Stimulated activated memory B cell treated with anti-CD40 and anti-IgM and Interleukin-4, amounts not matched to agents 10 μg/mL and 1 μg/mL and 100 μg/mL, for 72 hours (primary cell): ENCODE results near the gene SLC38A7.
A peak's percentile ranks its signal among the peaks of the same experiment; 100 is the strongest.

Source experiments
- ATAC-seq: fragments of 150-1000 bp; cut with Tn5 transposase; 2 replicates; pipeline ENCODE4 v1.10.0; 2021
- H3K27ac Mint-ChIP-seq: one replicate; pipeline ENCODE4 v1.8.0; 2022; ENCODE audit warnings: mild to moderate bottlenecking, mixed read lengths
- H3K27me3 Mint-ChIP-seq: one replicate; pipeline ENCODE4 v1.8.0; 2022; ENCODE audit warnings: mixed read lengths
- H3K36me3 Mint-ChIP-seq: one replicate; pipeline ENCODE4 v1.8.0; 2022; ENCODE audit warnings: mixed read lengths
- H3K4me1 Mint-ChIP-seq: one replicate; pipeline ENCODE4 v1.8.0; 2022; ENCODE audit warnings: mixed read lengths
- H3K4me3 Mint-ChIP-seq: one replicate; pipeline ENCODE4 v1.8.0; 2022; ENCODE audit warnings: mild to moderate bottlenecking, moderate library complexity, mixed read lengths
- H3K9me3 Mint-ChIP-seq: one replicate; pipeline ENCODE4 v1.8.0; 2022; ENCODE audit warnings: mixed read lengths

Gene SLC38A7

DNA sequence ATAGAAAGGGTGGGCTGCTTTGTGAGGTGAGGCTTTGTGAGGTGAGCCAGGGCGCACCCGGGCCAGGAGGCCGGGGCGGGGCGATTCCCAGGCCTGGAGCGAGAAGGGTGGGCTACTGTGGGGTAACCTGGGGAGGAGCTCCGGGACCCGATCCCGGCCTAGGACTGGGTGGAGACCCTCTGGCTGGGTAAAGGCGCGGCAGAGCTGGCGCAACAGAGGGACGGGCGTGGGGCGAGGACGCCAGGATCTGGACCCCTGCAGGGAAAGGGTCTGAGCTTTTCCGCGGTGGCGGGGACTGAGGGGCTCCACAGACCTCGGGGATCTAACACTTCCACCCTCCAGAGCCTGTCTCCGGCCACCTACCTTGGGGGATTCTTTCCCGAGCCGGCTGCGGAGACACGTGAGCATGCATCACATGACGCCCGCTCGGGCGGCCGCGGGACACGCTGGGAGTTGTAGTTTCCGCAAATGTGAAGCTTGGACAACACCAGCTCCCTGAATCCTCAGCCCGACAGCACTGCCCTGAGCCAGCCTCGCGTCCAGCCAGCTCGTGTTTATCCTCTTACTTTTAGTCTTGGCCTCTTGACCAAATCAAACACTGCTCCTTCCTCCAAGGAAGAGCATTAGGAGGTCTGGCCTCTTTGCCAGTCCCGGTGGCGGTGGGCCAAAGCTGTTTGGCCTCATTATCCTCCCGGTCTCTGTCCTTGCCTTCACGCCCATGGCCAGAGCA lies at the start of gene SLC38A7:
SLC38A7 (minus strand) TSS at position 417 of the 730 bp plus-strand sequence. CDS start 4,644 bp downstream, outside the sequence.
- H3K27ac Mint-ChIP-seq: peak within 1 kb of the TSS; percentile 88
- peaks cover 10% of the 10 kb centered on the region for H3K36me3 Mint-ChIP-seq
- H3K9me3 Mint-ChIP-seq: no peaks in the 10 kb centered on the region
- ATAC-seq: peak; percentile 93
- H3K4me1 Mint-ChIP-seq: peaks cover 27% of the 10 kb centered on the region
- H3K4me3 Mint-ChIP-seq: peak within 1 kb of the TSS; percentile 92
- no peaks in the 10 kb centered on the region for H3K27me3 Mint-ChIP-seq

DNA sequence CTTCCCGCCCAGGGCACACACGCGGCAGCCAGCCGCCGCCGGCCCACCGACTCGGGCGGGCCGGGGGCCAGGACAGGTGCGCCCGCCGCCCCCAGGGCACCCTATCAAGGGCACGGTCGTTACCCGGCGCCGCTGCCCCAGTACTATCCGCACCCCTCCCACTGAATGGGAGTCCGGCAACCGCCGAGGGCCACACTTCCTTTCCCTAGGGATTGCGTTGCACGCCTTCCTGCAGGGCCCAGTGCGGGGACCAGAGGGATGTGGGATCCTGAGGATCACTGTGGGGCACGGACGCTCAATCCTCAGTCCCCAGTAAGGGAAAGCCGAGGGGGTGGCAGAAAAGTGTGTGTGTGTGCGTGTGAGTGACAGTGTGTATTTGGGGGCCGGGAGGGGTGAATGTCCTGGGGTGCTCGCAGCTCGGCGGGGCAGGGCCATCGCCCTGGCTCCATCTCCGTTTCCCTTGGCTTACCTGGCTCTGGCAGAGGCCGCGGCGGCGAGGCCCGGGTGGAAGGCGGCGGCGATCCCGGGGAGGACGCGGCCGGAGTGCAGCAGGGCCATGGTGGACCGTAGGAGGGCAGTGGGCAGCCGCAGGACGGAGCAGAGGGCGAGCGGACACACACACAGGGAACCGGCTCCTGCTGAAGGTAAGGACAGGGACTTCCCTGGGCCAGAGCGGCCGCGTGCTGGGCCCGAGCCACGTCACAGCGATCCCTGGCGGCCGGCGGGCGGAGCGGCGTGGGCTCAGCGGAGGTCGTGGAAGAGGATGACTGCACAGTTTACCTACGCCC lies 49.3 kb upstream of the SLC38A7 start, which contains the start of gene GOT2:
GOT2 (minus strand) TSS at position 646 of the 788 bp plus-strand sequence; CDS start at position 558, 88 bp downstream.
- Mint-ChIP-seq H3K27ac (peak within 1 kb of the TSS; percentile 94), H3K4me3 (peak within 1 kb of the TSS; percentile 96), H3K27me3 (no peaks in the 10 kb centered on the region), H3K4me1 (peaks cover 30% of the 10 kb centered on the region), H3K36me3 (no peaks in the 10 kb centered on the region), H3K9me3 (no peaks in the 10 kb centered on the region)
- peak; percentile 97 for ATAC-seq

DNA sequence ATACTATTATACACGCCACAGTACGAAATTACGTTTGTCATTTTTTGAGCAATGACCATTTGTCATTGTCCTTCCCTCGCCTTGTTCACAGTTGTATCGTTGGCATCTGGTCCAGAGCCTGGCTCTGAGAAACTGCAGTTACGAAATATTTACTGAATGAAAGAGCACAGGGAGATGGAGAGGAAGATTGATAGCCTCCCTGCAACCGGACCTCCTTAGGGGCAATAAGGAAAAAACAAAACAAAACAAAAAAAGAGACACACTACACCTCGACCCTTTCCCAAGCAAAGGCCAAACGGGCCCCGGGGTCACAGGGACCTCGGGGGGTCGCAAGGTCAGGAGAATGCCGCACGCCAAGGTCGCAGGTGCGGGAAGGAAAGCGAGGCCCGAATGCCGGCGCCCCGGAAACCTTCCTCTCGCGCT lies 48.7 kb upstream of the SLC38A7 start:
- no peaks in the 10 kb centered on the region for H3K9me3 Mint-ChIP-seq
- H3K4me3 Mint-ChIP-seq: peak overlapping the region; percentile 96
- peak overlapping the region; percentile 94 for H3K27ac Mint-ChIP-seq
- peaks cover 30% of the 10 kb centered on the region for H3K4me1 Mint-ChIP-seq
- no peaks in the 10 kb centered on the region for H3K27me3 Mint-ChIP-seq
- ATAC-seq: no peak
- no peaks in the 10 kb centered on the region for H3K36me3 Mint-ChIP-seq

DNA sequence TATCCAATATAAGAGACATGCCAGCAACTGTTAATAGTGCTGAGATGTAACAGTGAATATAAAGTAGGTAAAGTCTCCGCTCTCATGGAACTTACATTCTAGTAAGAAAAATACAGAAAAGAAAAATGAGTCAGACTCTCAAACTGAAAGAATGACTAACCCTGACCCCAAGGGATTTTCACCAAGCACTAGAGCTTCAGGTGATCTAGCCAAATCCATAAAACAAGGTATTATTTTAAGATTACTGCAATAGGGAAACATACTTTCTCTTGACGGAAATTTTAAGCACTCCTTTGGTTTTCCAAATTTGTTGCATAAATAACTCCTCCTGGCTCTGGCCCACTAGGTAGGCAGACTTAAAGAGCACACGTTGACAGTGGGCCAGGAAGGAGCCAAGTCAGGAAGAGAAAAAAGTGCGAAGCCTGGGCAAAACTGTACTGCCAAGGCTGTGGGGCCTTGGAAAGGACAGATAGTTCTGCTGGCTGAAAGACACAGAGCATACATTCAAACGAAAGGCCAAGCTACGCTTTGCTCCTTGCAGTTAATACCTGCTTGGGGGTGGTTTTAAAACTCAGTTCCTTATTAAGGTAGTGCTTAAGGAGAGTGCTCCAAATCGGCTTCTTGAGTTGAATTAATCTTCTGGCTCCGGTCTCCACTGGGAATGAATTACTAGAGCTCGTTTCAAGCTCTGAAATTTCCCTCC lies 48.1 kb upstream of the SLC38A7 start:
- peak overlapping the region; percentile 96 for H3K4me3 Mint-ChIP-seq
- H3K27me3 Mint-ChIP-seq: no peaks in the 10 kb centered on the region
- H3K27ac Mint-ChIP-seq: peak overlapping the region; percentile 94
- no peaks in the 10 kb centered on the region for H3K36me3 Mint-ChIP-seq
- ATAC-seq: peak; percentile 54
- no peaks in the 10 kb centered on the region for H3K9me3 Mint-ChIP-seq
- H3K4me1 Mint-ChIP-seq: peaks cover 30% of the 10 kb centered on the region

- no peak for ATAC-seq
- H3K36me3 Mint-ChIP-seq: no peaks in the 10 kb centered on the region
- no peaks in the 10 kb centered on the region for H3K9me3 Mint-ChIP-seq
- H3K27me3 Mint-ChIP-seq: no peaks in the 10 kb centered on the region
- no peak overlapping the region for H3K4me3 Mint-ChIP-seq
- peaks cover 30% of the 10 kb centered on the region for H3K4me1 Mint-ChIP-seq
- H3K27ac Mint-ChIP-seq: no peak overlapping the region
Observed at GRCh38 chr16:58730724-58731370, 46.3 kb upstream of the SLC38A7 start.

GRCh38 chr16:58727796-58728568 lies 43.4 kb upstream of the SLC38A7 start:
- Mint-ChIP-seq H3K27me3 (no peaks in the 10 kb centered on the region), H3K36me3 (no peaks in the 10 kb centered on the region), H3K4me3 (no peak overlapping the region), H3K9me3 (no peaks in the 10 kb centered on the region), H3K4me1 (peaks cover 19% of the 10 kb centered on the region), H3K27ac (no peak overlapping the region)
- ATAC-seq: no peak

- Mint-ChIP-seq H3K4me1 (peaks cover 11% of the 10 kb centered on the region), H3K36me3 (no peaks in the 10 kb centered on the region), H3K4me3 (no peak overlapping the region), H3K9me3 (no peaks in the 10 kb centered on the region), H3K27me3 (no peaks in the 10 kb centered on the region), H3K27ac (no peak overlapping the region)
- ATAC-seq: no peak
Observed at GRCh38 chr16:58727028-58727781, 42.6 kb upstream of the SLC38A7 start.

- no peak for ATAC-seq
- Mint-ChIP-seq H3K27ac (no peak overlapping the region), H3K4me3 (no peak overlapping the region), H3K4me1 (no peaks in the 10 kb centered on the region), H3K9me3 (no peaks in the 10 kb centered on the region), H3K27me3 (no peaks in the 10 kb centered on the region), H3K36me3 (peaks cover 26% of the 10 kb centered on the region)
Observed at GRCh38 chr16:58723109-58723508, 38.5 kb upstream of the SLC38A7 start.

GRCh38 chr16:58717994-58718393 lies 33.4 kb upstream of the SLC38A7 start:
- Mint-ChIP-seq H3K4me1 (no peaks in the 10 kb centered on the region), H3K9me3 (no peaks in the 10 kb centered on the region), H3K27ac (no peak overlapping the region), H3K36me3 (peaks cover 64% of the 10 kb centered on the region), H3K27me3 (no peaks in the 10 kb centered on the region), H3K4me3 (no peak overlapping the region)
- ATAC-seq: no peak

- ATAC-seq: no peak
- Mint-ChIP-seq H3K27ac (no peak overlapping the region), H3K36me3 (peaks cover 80% of the 10 kb centered on the region), H3K9me3 (no peaks in the 10 kb centered on the region), H3K27me3 (no peaks in the 10 kb centered on the region), H3K4me1 (no peaks in the 10 kb centered on the region), H3K4me3 (no peak overlapping the region)
Observed at GRCh38 chr16:58716468-58716867, 31.9 kb upstream of the SLC38A7 start.

- Mint-ChIP-seq H3K27me3 (no peaks in the 10 kb centered on the region), H3K4me3 (no peak overlapping the region), H3K36me3 (peaks cover 70% of the 10 kb centered on the region), H3K9me3 (no peaks in the 10 kb centered on the region), H3K4me1 (no peaks in the 10 kb centered on the region), H3K27ac (no peak overlapping the region)
- ATAC-seq: no peak
Observed at GRCh38 chr16:58713742-58714141, 29.2 kb upstream of the SLC38A7 start.

DNA sequence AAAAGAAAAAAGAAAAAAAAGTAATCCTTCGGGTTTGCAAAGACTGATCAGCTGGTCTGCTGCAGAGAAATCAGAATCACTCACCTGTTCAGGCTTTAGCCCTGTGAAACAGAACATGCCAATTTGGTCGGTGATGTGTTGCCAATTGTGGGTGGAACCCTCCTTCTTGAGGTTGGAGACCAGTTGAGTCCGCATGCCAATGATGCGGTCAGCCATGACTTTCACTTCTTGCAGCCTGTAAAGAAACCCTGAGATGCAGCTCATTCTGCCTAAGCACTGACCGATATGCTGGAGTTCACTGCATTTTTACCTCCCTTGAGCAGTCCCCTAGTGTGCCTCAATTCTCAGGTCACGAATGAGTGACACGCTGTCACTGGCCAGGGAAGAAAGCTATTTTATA lies 24.8 kb upstream of the SLC38A7 start:
- ATAC-seq: peak; percentile 86
- no peaks in the 10 kb centered on the region for H3K4me1 Mint-ChIP-seq
- no peak overlapping the region for H3K4me3 Mint-ChIP-seq
- peaks cover 59% of the 10 kb centered on the region for H3K36me3 Mint-ChIP-seq
- H3K27ac Mint-ChIP-seq: no peak overlapping the region
- H3K27me3 Mint-ChIP-seq: no peaks in the 10 kb centered on the region
- no peaks in the 10 kb centered on the region for H3K9me3 Mint-ChIP-seq

GRCh38 chr16:58699151-58699550 lies 14.6 kb upstream of the SLC38A7 start:
- Mint-ChIP-seq H3K4me1 (peaks cover 6% of the 10 kb centered on the region), H3K36me3 (no peaks in the 10 kb centered on the region), H3K27me3 (no peaks in the 10 kb centered on the region), H3K4me3 (no peak overlapping the region), H3K9me3 (peaks cover 3% of the 10 kb centered on the region), H3K27ac (no peak overlapping the region)
- ATAC-seq: no peak

DNA sequence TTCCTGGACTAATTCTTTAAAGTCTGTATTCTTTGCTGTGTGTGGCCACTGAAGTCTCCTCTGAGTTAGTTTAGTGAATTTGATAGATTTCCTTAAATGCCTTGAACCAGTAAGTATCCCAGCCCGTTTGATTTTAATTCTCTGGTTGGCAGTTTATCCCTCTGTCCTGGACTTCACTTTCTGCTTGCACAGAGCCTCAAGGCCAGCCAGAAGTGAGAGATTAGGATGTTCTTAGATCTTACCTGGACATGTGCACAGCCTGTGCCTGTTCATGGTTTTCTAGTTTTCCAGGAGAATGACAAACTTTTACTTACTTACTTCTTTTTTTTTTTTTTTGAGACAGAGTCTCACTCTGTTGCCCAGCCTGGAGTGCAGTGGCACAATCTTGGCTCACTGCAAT lies 10.8 kb upstream of the SLC38A7 start:
- ATAC-seq: no peak
- Mint-ChIP-seq H3K4me1 (peaks cover 6% of the 10 kb centered on the region), H3K27me3 (peaks cover 19% of the 10 kb centered on the region), H3K9me3 (peaks cover 8% of the 10 kb centered on the region), H3K27ac (no peak overlapping the region), H3K4me3 (no peak overlapping the region), H3K36me3 (peaks cover 6% of the 10 kb centered on the region)
